Loucy (cell line): ENCODE measurements around the gene CCDC122.

Experiments used
- H2AFZ ChIP-seq: fragments of 200-600 bp; sonication (generic); 2 replicates; pipeline ENCODE4 v1.6.0; 2016; ENCODE audit warnings: antibody characterized with exemption, mild to moderate bottlenecking, low read length, moderate library complexity
- H3F3A ChIP-seq: fragments of 200-600 bp; 2 replicates; pipeline ENCODE4 v1.6.0; 2016; ENCODE audit warnings: antibody characterized with exemption, low read depth, mild to moderate bottlenecking
- H3K27me3 ChIP-seq: fragments of 200-600 bp; sonication (generic); 2 replicates; pipeline ENCODE4 v1.6.1; 2014; ENCODE audit warnings: low read length, mild to moderate bottlenecking; ENCODE audit not compliant: insufficient read depth, poor library complexity, severe bottlenecking
- H3K36me3 ChIP-seq: fragments of 200-600 bp; sonication (generic); 2 replicates; pipeline ENCODE4 v1.6.1; 2016; ENCODE audit warnings: low read length; ENCODE audit not compliant: insufficient read depth
- H3K4me1 ChIP-seq: fragments of 200-600 bp; sonication (generic); 2 replicates; pipeline ENCODE4 v1.5.1; 2014; ENCODE audit warnings: low read length, mild to moderate bottlenecking; ENCODE audit not compliant: insufficient read depth, poor library complexity, severe bottlenecking
- H3K4me2 ChIP-seq: fragments of 200-600 bp; sonication (generic); 2 replicates; pipeline ENCODE4 v1.6.0; 2014; ENCODE audit warnings: antibody characterized with exemption, low read length, low read depth, mild to moderate bottlenecking; ENCODE audit not compliant: poor library complexity, severe bottlenecking
- H3K4me3 ChIP-seq: fragments of 200-600 bp; sonication (generic); 2 replicates; pipeline ENCODE4 v1.5.1; 2014; ENCODE audit warnings: low read length, mild to moderate bottlenecking, mixed read lengths; ENCODE audit not compliant: poor library complexity, severe bottlenecking
- H3K79me2 ChIP-seq: fragments of 200-600 bp; sonication (generic); 2 replicates; pipeline ENCODE4 v1.6.1; 2014; ENCODE audit warnings: low read length; ENCODE audit not compliant: insufficient read depth
- H3K9ac ChIP-seq: fragments of 200-600 bp; sonication (generic); 2 replicates; pipeline ENCODE4 v1.6.0; 2014; ENCODE audit warnings: mild to moderate bottlenecking, low read depth, low read length, moderate library complexity; ENCODE audit not compliant: poor library complexity, severe bottlenecking
- H3K9me2 ChIP-seq: fragments of 200-600 bp; sonication (generic); replicated peaks from 2 replicates; pipeline ENCODE4 v1.6.1; 2016; ENCODE audit warnings: low read depth, low read length, mixed read lengths
- H3K9me3 ChIP-seq: fragments of 200-600 bp; sonication (generic); 2 replicates; pipeline ENCODE4 v1.6.1; 2014; ENCODE audit warnings: mild to moderate bottlenecking, antibody characterized with exemption, low read length, low read depth; ENCODE audit not compliant: insufficient read depth
- H4K20me1 ChIP-seq: fragments of 200-600 bp; sonication (generic); 2 replicates; pipeline ENCODE4 v1.6.0; 2014; ENCODE audit warnings: antibody characterized with exemption, low read length, mild to moderate bottlenecking; ENCODE audit not compliant: insufficient read depth, poor library complexity, severe bottlenecking
- EZH2phosphoT487 ChIP-seq: fragments of 200-600 bp; IDR thresholded peaks from 2 replicates; pipeline ENCODE4 v1.6.1; 2018; ENCODE audit warnings: antibody characterized with exemption, mild to moderate bottlenecking, moderate library complexity, borderline replicate concordance
- TF ChIP-seq, protein P1 (sequence below): fragments of 200-600 bp; sonication (generic); conservative IDR thresholded peaks from 2 replicates; pipeline ENCODE4 v1.5.1; 2014; ENCODE audit warnings: mild to moderate bottlenecking, antibody characterized with exemption, low read length

The CCDC122 gene

DNA sequence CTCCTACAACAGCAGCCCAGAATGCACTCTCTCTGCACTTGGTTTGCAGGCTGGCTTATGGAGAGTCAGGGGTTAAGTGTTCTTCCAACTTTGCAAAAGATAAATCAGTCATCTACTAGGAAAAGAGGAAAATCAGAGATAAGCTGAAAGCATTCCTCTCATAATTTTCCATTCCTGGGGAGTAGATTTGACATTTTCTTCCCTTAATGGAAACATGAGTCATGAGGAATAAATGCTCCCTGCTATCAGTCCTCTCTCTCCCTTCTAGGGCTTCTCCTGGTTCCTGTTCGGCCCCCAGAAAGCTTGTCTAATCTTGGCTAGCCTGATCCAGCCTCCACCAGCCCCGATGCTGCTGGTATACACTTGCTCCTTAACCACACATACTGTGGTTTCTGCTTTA lies 64.3 kb downstream of the CCDC122 start:
- H4K20me1 ChIP-seq: no peaks in the 10 kb centered on the region
- no peaks in the 10 kb centered on the region for H3K9me3 ChIP-seq
- no peak overlapping the region for H3K9ac ChIP-seq
- H3K9me2 ChIP-seq: no peaks in the 10 kb centered on the region
- TF ChIP-seq EZH2phosphoT487: no peak
- TF ChIP-seq, protein P1, sequence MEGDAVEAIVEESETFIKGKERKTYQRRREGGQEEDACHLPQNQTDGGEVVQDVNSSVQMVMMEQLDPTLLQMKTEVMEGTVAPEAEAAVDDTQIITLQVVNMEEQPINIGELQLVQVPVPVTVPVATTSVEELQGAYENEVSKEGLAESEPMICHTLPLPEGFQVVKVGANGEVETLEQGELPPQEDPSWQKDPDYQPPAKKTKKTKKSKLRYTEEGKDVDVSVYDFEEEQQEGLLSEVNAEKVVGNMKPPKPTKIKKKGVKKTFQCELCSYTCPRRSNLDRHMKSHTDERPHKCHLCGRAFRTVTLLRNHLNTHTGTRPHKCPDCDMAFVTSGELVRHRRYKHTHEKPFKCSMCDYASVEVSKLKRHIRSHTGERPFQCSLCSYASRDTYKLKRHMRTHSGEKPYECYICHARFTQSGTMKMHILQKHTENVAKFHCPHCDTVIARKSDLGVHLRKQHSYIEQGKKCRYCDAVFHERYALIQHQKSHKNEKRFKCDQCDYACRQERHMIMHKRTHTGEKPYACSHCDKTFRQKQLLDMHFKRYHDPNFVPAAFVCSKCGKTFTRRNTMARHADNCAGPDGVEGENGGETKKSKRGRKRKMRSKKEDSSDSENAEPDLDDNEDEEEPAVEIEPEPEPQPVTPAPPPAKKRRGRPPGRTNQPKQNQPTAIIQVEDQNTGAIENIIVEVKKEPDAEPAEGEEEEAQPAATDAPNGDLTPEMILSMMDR: no peak
- no peaks in the 10 kb centered on the region for H3K36me3 ChIP-seq
- no peaks in the 10 kb centered on the region for H3F3A ChIP-seq
- no peak overlapping the region; the same call in 1 of the 2 replicates for H2AFZ ChIP-seq
- no peaks in the 10 kb centered on the region for H3K4me1 ChIP-seq
- H3K4me2 ChIP-seq: no peak overlapping the region
- no peaks in the 10 kb centered on the region for H3K79me2 ChIP-seq
- H3K4me3 ChIP-seq: no peak overlapping the region
- H3K27me3 ChIP-seq: no peaks in the 10 kb centered on the region

DNA sequence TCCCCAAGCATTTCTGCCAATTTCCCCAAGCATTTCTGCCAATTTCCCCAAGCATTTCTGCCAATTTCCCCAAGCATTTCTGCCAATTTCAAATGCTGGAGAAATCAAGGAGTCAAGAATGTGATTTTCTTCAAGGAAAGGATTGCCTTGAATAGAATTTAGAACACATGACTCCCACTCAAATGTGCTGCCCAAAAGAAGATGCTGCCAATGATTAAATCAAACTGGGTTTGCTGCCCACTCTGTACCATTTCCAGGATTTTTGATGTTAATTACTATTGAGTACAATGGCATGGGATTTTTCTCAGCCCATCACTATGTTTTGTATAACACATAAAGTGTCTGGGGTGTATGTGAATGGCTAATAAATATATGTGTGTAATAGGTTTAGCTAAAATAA lies 70.9 kb downstream of the CCDC122 start:
- TF ChIP-seq, protein P1: no peak
- TF ChIP-seq EZH2phosphoT487: no peak
- Histone ChIP-seq H3K4me1 (no peaks in the 10 kb centered on the region), H3K36me3 (no peaks in the 10 kb centered on the region), H3K9me3 (no peaks in the 10 kb centered on the region), H3K27me3 (no peaks in the 10 kb centered on the region), H2AFZ (no peak overlapping the region), H3K4me2 (no peak overlapping the region), H3K9ac (no peak overlapping the region), H3F3A (no peaks in the 10 kb centered on the region), H3K4me3 (no peak overlapping the region), H4K20me1 (no peaks in the 10 kb centered on the region), H3K79me2 (no peaks in the 10 kb centered on the region), H3K9me2 (no peaks in the 10 kb centered on the region)

DNA sequence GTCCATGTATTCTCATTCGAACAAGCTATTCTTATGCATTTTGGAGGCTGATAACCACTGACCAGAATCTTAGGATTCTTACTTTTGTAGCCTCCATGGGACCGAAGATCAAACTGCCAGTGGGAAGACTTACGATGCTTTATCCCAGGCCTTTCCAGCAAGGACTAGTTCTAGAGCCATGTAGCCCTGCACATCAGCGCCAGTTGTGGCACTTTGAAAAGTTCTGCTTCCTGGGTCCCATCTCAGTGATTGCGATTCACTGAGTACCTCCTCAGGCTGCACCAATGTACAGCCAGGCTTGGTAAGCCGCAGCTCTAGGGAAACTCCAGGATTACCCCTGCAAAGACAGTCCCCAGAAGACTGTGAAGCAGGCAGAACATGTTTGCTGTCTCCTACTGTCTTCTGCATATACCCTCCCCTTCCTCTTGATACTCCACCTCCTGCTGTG lies 73.8 kb downstream of the CCDC122 start:
- no peaks in the 10 kb centered on the region for H3K9me2 ChIP-seq
- no peak overlapping the region for H3K4me3 ChIP-seq
- H3K36me3 ChIP-seq: no peaks in the 10 kb centered on the region
- no peak overlapping the region for H3K9ac ChIP-seq
- no peaks in the 10 kb centered on the region for H4K20me1 ChIP-seq
- no peaks in the 10 kb centered on the region for H3K9me3 ChIP-seq
- no peak overlapping the region for H3K4me2 ChIP-seq
- no peaks in the 10 kb centered on the region for H3F3A ChIP-seq
- H3K4me1 ChIP-seq: no peaks in the 10 kb centered on the region
- H3K79me2 ChIP-seq: no peaks in the 10 kb centered on the region
- H2AFZ ChIP-seq: no peak overlapping the region
- H3K27me3 ChIP-seq: no peaks in the 10 kb centered on the region
- TF ChIP-seq, protein P1: no peak
- no peak for TF ChIP-seq EZH2phosphoT487
